Measurements from ENCODE around the gene RSPH1. TPM values are rescaled to one million over a fixed set of nuclear protein-coding genes. Genes with fewer than 3 reads are reported as not detected.

RSPH1 gene
- polyA plus RNA-seq, 1 of the 3 experiments (the other 2 are of a cell fraction): 0.97 TPM

GRCh38 chr21:42476388-42477331 is 19.4 kb downstream of the RSPH1 start:
- no peaks in the 10 kb centered on the region for H3F3A ChIP-seq (replicated peaks; ENCODE audit: insufficient read depth)
- no peaks in the 10 kb centered on the region for H3K79me2 ChIP-seq (ENCODE audit: insufficient read depth)
- H3K27ac ChIP-seq (ENCODE audit: low read depth in 2 of 2, low read length in 1 of 2): no peak overlapping the region
- ChIA-PET POLR2A (no interaction called here), CTCF (no interaction called here)
- no peak overlapping the region for H3K9ac ChIP-seq
- H4K20me1 ChIP-seq (ENCODE audit: insufficient read depth): no peaks in the 10 kb centered on the region
- no peaks in the 10 kb centered on the region for H3K9me2 ChIP-seq
- no peaks in the 10 kb centered on the region for H3K9me3 ChIP-seq
- H3K36me3 ChIP-seq (replicated peaks in 1 of 2; ENCODE audit: control insufficient read depth in 1 of 2, insufficient read depth in 2 of 2, low read length in 1 of 2): no peaks in the 10 kb centered on the region
- no peaks in the 10 kb centered on the region for H3K27me3 ChIP-seq (ENCODE audit: insufficient read depth)
- H2AFZ ChIP-seq (ENCODE audit: low read depth): no peak overlapping the region
- H3K4me2 ChIP-seq: no peak overlapping the region
- DNase-seq: no peak
- 72% methylated on average over 16 of the region's 25 CpGs for WGBS (ENCODE audit: low lambda C conversion rate)
- peaks cover 0 to 9% of the 10 kb centered on the region in 2 experiments; a peak in 2 of 4 replicates for H3K4me1 ChIP-seq (ENCODE audit: control insufficient read depth in 1 of 2, insufficient read depth in 2 of 2, low read depth in 1 of 2, low read length in 1 of 2)
- TF ChIP-seq EP300 (IDR thresholded peaks at IDR 0.05; ENCODE audit: borderline replicate concordance in 1 of 2, low read depth in 1 of 2, low read length in 1 of 2): no peak
- TF ChIP-seq RAD21 (IDR thresholded peaks at IDR 0.05; ENCODE audit: low read length): no peak
- no peak for TF ChIP-seq MEF2A (IDR thresholded peaks at IDR 0.05; ENCODE audit: borderline replicate concordance, low read depth)
- TF ChIP-seq ELF1 (IDR thresholded peaks at IDR 0.05): no peak
- no peak for TF ChIP-seq ZBTB33 (IDR thresholded peaks at IDR 0.05; ENCODE audit: borderline replicate concordance, low read depth)
- no peak for TF ChIP-seq EZH2phosphoT487 (IDR thresholded peaks at IDR 0.05; ENCODE audit: borderline replicate concordance, low read depth)
- TF ChIP-seq SIN3A (IDR thresholded peaks at IDR 0.05; ENCODE audit: borderline replicate concordance, low read depth, low read length): no peak
- no peak for TF ChIP-seq GATA2 (CRISPR knock-in tag; IDR thresholded peaks at IDR 0.05)
- no peak for TF ChIP-seq POLR2AphosphoS5 (IDR thresholded peaks at IDR 0.05; ENCODE audit: low read depth, low read length)
- no peak for TF ChIP-seq PBX3 (IDR thresholded peaks at IDR 0.05)
- no peak for TF ChIP-seq FOSL2 (IDR thresholded peaks at IDR 0.05; ENCODE audit: borderline replicate concordance, low read depth)
- no peak for TF ChIP-seq REST (IDR thresholded peaks at IDR 0.05; ENCODE audit: low read depth, low read length)
- TF ChIP-seq MXI1 (IDR thresholded peaks at IDR 0.05; ENCODE audit: low read depth, low read length): no peak
- TF ChIP-seq USF1 (IDR thresholded peaks at IDR 0.05; ENCODE audit: borderline replicate concordance, low read depth): no peak
- no peak overlapping the region for H3K4me3 ChIP-seq (ENCODE audit: low read depth in 2 of 2, low read length in 1 of 2)
